Stimulated activated CD4-positive, alpha-beta T cell treated with anti-CD3 and anti-CD28 coated beads, Interleukin-15, amount 100 ng/mL, for 1 hour (primary cell): ENCODE data around the gene CYS1.
A peak's percentile ranks its signal among the peaks of the same experiment; 100 is the strongest.

Experiments used
- DNase-seq, 2 donors: peaks; one replicate each; pipeline ENCODE4 v3.0.0-alpha.2; 2020; ENCODE audit warnings: low read depth in 1 of 2, low spot score in 1 of 2

The CYS1 gene

GRCh38 chr2:10052216-10052615, 28.0 kb downstream of the CYS1 start:
- DNase-seq, result no peak

GRCh38 chr2:10048501-10049171, 31.6 kb downstream of the CYS1 start:
- no peak for DNase-seq

- no peak for DNase-seq
Observed at GRCh38 chr2:10047616-10048500, 32.4 kb downstream of the CYS1 start.

GRCh38 chr2:10046931-10047330, 33.3 kb downstream of the CYS1 start:
- no peak for DNase-seq

- DNase-seq, result no peak
Observed at GRCh38 chr2:10045561-10046355, 34.5 kb downstream of the CYS1 start.

GRCh38 chr2:10043906-10044601, 36.2 kb downstream of the CYS1 start:
- DNase-seq, result peak; percentile 76 to 96

- DNase-seq, result peak; percentile 66 to 76
Observed at GRCh38 chr2:10043256-10043905, 36.8 kb downstream of the CYS1 start, which contains the start of gene KLF11. TSS of gene KLF11 (plus strand) at chr2:10043550. CDS start at chr2:10043717, 167 bp downstream.

GRCh38 chr2:10042301-10043161, 37.7 kb downstream of the CYS1 start:
- DNase-seq, result peak; percentile 10 to 21

GRCh38 chr2:10041711-10042110, 38.5 kb downstream of the CYS1 start:
- no peak for DNase-seq

GRCh38 chr2:10039658-10040410, 40.4 kb downstream of the CYS1 start:
- DNase-seq, result no peak

GRCh38 chr2:10038716-10039115, 41.5 kb downstream of the CYS1 start:
- no peak for DNase-seq

GRCh38 chr2:10038123-10038522, 42.1 kb downstream of the CYS1 start:
- DNase-seq, result no peak

- DNase-seq, result peak in 1 of 2 donors; percentile 26
Observed at GRCh38 chr2:10036095-10036884, 43.9 kb downstream of the CYS1 start.

- DNase-seq, result no peak
Observed at GRCh38 chr2:10035633-10036032, 44.6 kb downstream of the CYS1 start.

- DNase-seq, result no peak
Observed at GRCh38 chr2:10035053-10035422, 45.2 kb downstream of the CYS1 start.

- no peak for DNase-seq
Observed at GRCh38 chr2:10034333-10035052, 45.7 kb downstream of the CYS1 start.

GRCh38 chr2:10033251-10034006, 46.8 kb downstream of the CYS1 start:
- no peak for DNase-seq
